ENCODE data around the gene PP2D1. TPM values are rescaled to one million over a fixed set of nuclear protein-coding genes. Genes with fewer than 3 reads are reported as not detected.
"Not testable (repeated sequence)": the region's sequence is repeated elsewhere in the genome, so short reads cannot be mapped to it uniquely, and the experiment has no call there.

The PP2D1 gene
- total RNA-seq, 4 donors from 2014 or later = not detected

- 80 to 86% methylated on average over 2 of the region's 2 CpGs for WGBS, 2 donors
- Histone ChIP-seq H3K36me3 (no peaks in the 10 kb centered on the region), H3K4me1 (no peaks in the 10 kb centered on the region), H3K27me3 (no peaks in the 10 kb centered on the region), H3K4me3 (no peak overlapping the region), H3K27ac (no peak overlapping the region), H3K9me3 (no peaks in the 10 kb centered on the region)
- TF ChIP-seq POLR2A (IDR thresholded peaks at IDR 0.05) (no peak), CTCF (IDR thresholded peaks at IDR 0.05) (no peak), EP300 (IDR thresholded peaks at IDR 0.05) (no peak)
- DNase-seq (ENCODE audit: low spot score in 2 of 2) = no peak
These were observed 3.4 kb downstream of the PP2D1 start for GRCh38 chr3:20008646-20009045.

- no peaks in the 10 kb centered on the region for H3K27me3 ChIP-seq
- no peak overlapping the region for H3K27ac ChIP-seq
- 97 to 98% methylated on average over 20 of the region's 20 CpGs for WGBS, 2 donors
These were observed 4.1 kb downstream of the PP2D1 start for GRCh38 chr3:20007960-20008359.

GRCh38 chr3:20001932-20002331 is 10.1 kb downstream of the PP2D1 start:
- DNase-seq (ENCODE audit: low spot score in 2 of 2) = no peak
- no peak for TF ChIP-seq CTCF (IDR thresholded peaks at IDR 0.05)
- no peak for TF ChIP-seq EP300 (IDR thresholded peaks at IDR 0.05)
- TF ChIP-seq POLR2A (IDR thresholded peaks at IDR 0.05) = no peak
- no peaks in the 10 kb centered on the region for H3K36me3 ChIP-seq
- 71 to 74% methylated on average over 3 of the region's 3 CpGs for WGBS, 2 donors
- no peaks in the 10 kb centered on the region for H3K9me3 ChIP-seq
- H3K4me1 ChIP-seq = no peaks in the 10 kb centered on the region
- no peaks in the 10 kb centered on the region for H3K27me3 ChIP-seq
- no peak overlapping the region for H3K27ac ChIP-seq
- no peak overlapping the region for H3K4me3 ChIP-seq

More at GRCh38 chr3:20007960-20008359, 4.1 kb downstream of the PP2D1 start:
- Histone ChIP-seq H3K4me1 (no peaks in the 10 kb centered on the region), H3K36me3 (no peaks in the 10 kb centered on the region), H3K4me3 (no peak overlapping the region), H3K9me3 (no peaks in the 10 kb centered on the region)
- TF ChIP-seq EP300 (IDR thresholded peaks at IDR 0.05) (no peak), CTCF (IDR thresholded peaks at IDR 0.05) (no peak), POLR2A (IDR thresholded peaks at IDR 0.05) (no peak)
- no peak for DNase-seq (ENCODE audit: low spot score in 2 of 2)

GRCh38 chr3:19997502-19997901 is 14.6 kb downstream of the PP2D1 start:
- Histone ChIP-seq H3K4me1 (no peaks in the 10 kb centered on the region), H3K4me3 (no peak overlapping the region), H3K9me3 (no peaks in the 10 kb centered on the region), H3K27ac (no peak overlapping the region), H3K27me3 (no peaks in the 10 kb centered on the region), H3K36me3 (no peaks in the 10 kb centered on the region)
- WGBS, 2 donors = 90 to 96% methylated on average over 4 of the region's 4 CpGs
- TF ChIP-seq EP300 (IDR thresholded peaks at IDR 0.05) (no peak), POLR2A (IDR thresholded peaks at IDR 0.05) (no peak), CTCF (IDR thresholded peaks at IDR 0.05) (no peak)
- no peak for DNase-seq (ENCODE audit: low spot score in 2 of 2)

GRCh38 chr3:19994796-19995195 is 17.3 kb downstream of the PP2D1 start:
- no peaks in the 10 kb centered on the region for H3K36me3 ChIP-seq
- DNase-seq (ENCODE audit: low spot score in 2 of 2) = no peak
- no peaks in the 10 kb centered on the region for H3K4me1 ChIP-seq
- 81 to 85% methylated on average over 2 of the region's 2 CpGs for WGBS, 2 donors
- no peak overlapping the region for H3K4me3 ChIP-seq
- H3K27ac ChIP-seq = no peak overlapping the region
- TF ChIP-seq POLR2A (IDR thresholded peaks at IDR 0.05) (no peak), EP300 (IDR thresholded peaks at IDR 0.05) (no peak), CTCF (IDR thresholded peaks at IDR 0.05) (no peak)
- H3K27me3 ChIP-seq = no peaks in the 10 kb centered on the region
- H3K9me3 ChIP-seq = no peaks in the 10 kb centered on the region

GRCh38 chr3:19988904-19989303 is 23.2 kb downstream of the PP2D1 start:
- H3K4me1 ChIP-seq; DNase-seq (ENCODE audit: low spot score in 2 of 2); H3K27ac ChIP-seq; H3K9me3 ChIP-seq; H3K27me3 ChIP-seq; H3K4me3 ChIP-seq: not testable (repeated sequence)
- WGBS, 2 donors = 96 to 97% methylated on average over 8 of the region's 8 CpGs
- H3K36me3 ChIP-seq = peaks cover 0 to 33% (median 0%) of the 10 kb centered on the region in 3 donors

Measured in tibial nerve (tissue), 4 donors.